Measurements from ENCODE around the gene STK39. TPM values are rescaled to one million over a fixed set of nuclear protein-coding genes. Genes with fewer than 3 reads are reported as not detected.

The STK39 gene
- polyA plus RNA-seq, 1 donor from 2014 or later = 9.5 TPM

- Histone ChIP-seq H3F3A (ENCODE audit: insufficient read depth, low read length, poor library complexity, severe bottlenecking) (no peaks in the 10 kb centered on the region), H3K9me2 (ENCODE audit: insufficient read depth, low read length) (no peaks in the 10 kb centered on the region), H2AFZ (ENCODE audit: low read depth, low read length) (no peak overlapping the region), H3K27ac (ENCODE audit: low read length) (no peak overlapping the region), H3K27me3 (ENCODE audit: insufficient read depth, low read depth, low read length) (no peaks in the 10 kb centered on the region), H3K4me3 (ENCODE audit: low read length) (no peak overlapping the region), H3K9me3 (ENCODE audit: low read length) (no peaks in the 10 kb centered on the region), H3K9ac (ENCODE audit: low read length) (no peak overlapping the region), H3K36me3 (ENCODE audit: insufficient read depth, low read length) (no peaks in the 10 kb centered on the region), H4K20me1 (ENCODE audit: insufficient read depth) (no peaks in the 10 kb centered on the region), H3K4me2 (ENCODE audit: low read length) (no peak overlapping the region), H3K79me2 (replicated peaks; ENCODE audit: insufficient read depth, low read length) (no peaks in the 10 kb centered on the region)
- TF ChIP-seq POLR2AphosphoS5 (IDR thresholded peaks at IDR 0.05) = no peak
These were observed 90.3 kb downstream of the STK39 start for GRCh38 chr2:168157070-168157469.

DNA sequence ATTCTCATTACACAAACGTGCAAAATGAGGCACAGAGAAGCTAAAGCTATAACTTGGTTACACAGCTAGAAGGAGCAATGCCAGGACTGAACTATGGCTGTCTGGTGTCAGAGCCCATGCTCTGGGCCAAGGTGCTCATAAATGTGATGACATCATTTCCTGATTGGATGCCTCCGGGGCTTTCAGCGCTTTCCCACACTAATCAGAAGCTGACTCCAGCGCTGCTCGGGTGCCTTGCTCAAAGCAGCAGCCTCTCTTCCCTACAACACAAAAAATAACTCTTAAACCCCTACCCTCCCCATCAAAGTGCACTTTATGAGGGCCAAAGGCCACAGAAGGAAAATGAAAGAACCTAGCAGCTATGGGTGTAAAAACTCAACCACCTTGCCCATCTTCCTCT lies 90.7 kb downstream of the STK39 start:
- H3K36me3 ChIP-seq (ENCODE audit: insufficient read depth, low read length) = no peaks in the 10 kb centered on the region
- no peak overlapping the region for H2AFZ ChIP-seq (ENCODE audit: low read depth, low read length)
- TF ChIP-seq EZH2 (IDR thresholded peaks at IDR 0.05; ENCODE audit: borderline replicate concordance, insufficient read depth, low read length, poor library complexity, severe bottlenecking) = no peak
- TF ChIP-seq SMC3 (conservative IDR thresholded peaks at IDR 0.05; ENCODE audit: poor library complexity) = no peak
- TF ChIP-seq, protein P1, sequence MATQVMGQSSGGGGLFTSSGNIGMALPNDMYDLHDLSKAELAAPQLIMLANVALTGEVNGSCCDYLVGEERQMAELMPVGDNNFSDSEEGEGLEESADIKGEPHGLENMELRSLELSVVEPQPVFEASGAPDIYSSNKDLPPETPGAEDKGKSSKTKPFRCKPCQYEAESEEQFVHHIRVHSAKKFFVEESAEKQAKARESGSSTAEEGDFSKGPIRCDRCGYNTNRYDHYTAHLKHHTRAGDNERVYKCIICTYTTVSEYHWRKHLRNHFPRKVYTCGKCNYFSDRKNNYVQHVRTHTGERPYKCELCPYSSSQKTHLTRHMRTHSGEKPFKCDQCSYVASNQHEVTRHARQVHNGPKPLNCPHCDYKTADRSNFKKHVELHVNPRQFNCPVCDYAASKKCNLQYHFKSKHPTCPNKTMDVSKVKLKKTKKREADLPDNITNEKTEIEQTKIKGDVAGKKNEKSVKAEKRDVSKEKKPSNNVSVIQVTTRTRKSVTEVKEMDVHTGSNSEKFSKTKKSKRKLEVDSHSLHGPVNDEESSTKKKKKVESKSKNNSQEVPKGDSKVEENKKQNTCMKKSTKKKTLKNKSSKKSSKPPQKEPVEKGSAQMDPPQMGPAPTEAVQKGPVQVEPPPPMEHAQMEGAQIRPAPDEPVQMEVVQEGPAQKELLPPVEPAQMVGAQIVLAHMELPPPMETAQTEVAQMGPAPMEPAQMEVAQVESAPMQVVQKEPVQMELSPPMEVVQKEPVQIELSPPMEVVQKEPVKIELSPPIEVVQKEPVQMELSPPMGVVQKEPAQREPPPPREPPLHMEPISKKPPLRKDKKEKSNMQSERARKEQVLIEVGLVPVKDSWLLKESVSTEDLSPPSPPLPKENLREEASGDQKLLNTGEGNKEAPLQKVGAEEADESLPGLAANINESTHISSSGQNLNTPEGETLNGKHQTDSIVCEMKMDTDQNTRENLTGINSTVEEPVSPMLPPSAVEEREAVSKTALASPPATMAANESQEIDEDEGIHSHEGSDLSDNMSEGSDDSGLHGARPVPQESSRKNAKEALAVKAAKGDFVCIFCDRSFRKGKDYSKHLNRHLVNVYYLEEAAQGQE (IDR thresholded peaks at IDR 0.05; ENCODE audit: borderline replicate concordance) = no peak
- TF ChIP-seq MXI1 (conservative IDR thresholded peaks at IDR 0.05; ENCODE audit: poor library complexity, severe bottlenecking) = no peak
- no peak for TF ChIP-seq EP300 (conservative IDR thresholded peaks at IDR 0.05; ENCODE audit: poor library complexity, severe bottlenecking)
- no peak for TF ChIP-seq TAF1 (IDR thresholded peaks at IDR 0.05; ENCODE audit: low read depth)
- TF ChIP-seq POLR2AphosphoS5 (IDR thresholded peaks at IDR 0.05) = no peak
- no peak for TF ChIP-seq CTCF (IDR thresholded peaks at IDR 0.05; ENCODE audit: poor library complexity, severe bottlenecking)
- no peak for TF ChIP-seq RAD21 (conservative IDR thresholded peaks at IDR 0.05)
- no peaks in the 10 kb centered on the region for H3K27me3 ChIP-seq (ENCODE audit: insufficient read depth, low read depth, low read length)
- no peak overlapping the region for H3K9ac ChIP-seq (ENCODE audit: low read length)
- H3K4me3 ChIP-seq (ENCODE audit: low read length) = no peak overlapping the region
- H3K27ac ChIP-seq (ENCODE audit: low read length) = no peak overlapping the region
- H3K9me2 ChIP-seq (ENCODE audit: insufficient read depth, low read length) = no peaks in the 10 kb centered on the region
- no peaks in the 10 kb centered on the region for H4K20me1 ChIP-seq (ENCODE audit: insufficient read depth)
- no peaks in the 10 kb centered on the region for H3F3A ChIP-seq (ENCODE audit: insufficient read depth, low read length, poor library complexity, severe bottlenecking)
- no peaks in the 10 kb centered on the region for H3K9me3 ChIP-seq (ENCODE audit: low read length)
- H3K79me2 ChIP-seq (replicated peaks; ENCODE audit: insufficient read depth, low read length) = no peaks in the 10 kb centered on the region
- no peak overlapping the region for H3K4me2 ChIP-seq (ENCODE audit: low read length)

- no peak overlapping the region for H3K9ac ChIP-seq (ENCODE audit: low read length)
- H3K9me2 ChIP-seq (ENCODE audit: insufficient read depth, low read length) = no peaks in the 10 kb centered on the region
- no peaks in the 10 kb centered on the region for H3F3A ChIP-seq (ENCODE audit: insufficient read depth, low read length, poor library complexity, severe bottlenecking)
- no peaks in the 10 kb centered on the region for H3K79me2 ChIP-seq (replicated peaks; ENCODE audit: insufficient read depth, low read length)
- H2AFZ ChIP-seq (ENCODE audit: low read depth, low read length) = no peak overlapping the region
- H3K9me3 ChIP-seq (ENCODE audit: low read length) = no peaks in the 10 kb centered on the region
- no peaks in the 10 kb centered on the region for H3K36me3 ChIP-seq (ENCODE audit: insufficient read depth, low read length)
- H3K4me3 ChIP-seq (ENCODE audit: low read length) = no peak overlapping the region
- no peak overlapping the region for H3K27ac ChIP-seq (ENCODE audit: low read length)
- H3K27me3 ChIP-seq (ENCODE audit: insufficient read depth, low read depth, low read length) = no peaks in the 10 kb centered on the region
- H4K20me1 ChIP-seq (ENCODE audit: insufficient read depth) = no peaks in the 10 kb centered on the region
- H3K4me2 ChIP-seq (ENCODE audit: low read length) = no peak overlapping the region
- TF ChIP-seq POLR2AphosphoS5 (IDR thresholded peaks at IDR 0.05) (no peak), CTCF (IDR thresholded peaks at IDR 0.05; ENCODE audit: poor library complexity, severe bottlenecking) (no peak), RAD21 (conservative IDR thresholded peaks at IDR 0.05) (no peak), EZH2 (IDR thresholded peaks at IDR 0.05; ENCODE audit: borderline replicate concordance, insufficient read depth, low read length, poor library complexity, severe bottlenecking) (no peak), TAF1 (IDR thresholded peaks at IDR 0.05; ENCODE audit: low read depth) (no peak)
- TF ChIP-seq, protein P1 (IDR thresholded peaks at IDR 0.05; ENCODE audit: borderline replicate concordance) = no peak
These were observed 91.7 kb downstream of the STK39 start for GRCh38 chr2:168155680-168156079.
